ENCODE results near the gene TNXB. TPM values are rescaled to one million over a fixed set of nuclear protein-coding genes. Genes with fewer than 3 reads are reported as not detected.

Gene TNXB
- total RNA-seq, 4 donors from 2014 or later = 223 to 525 (median 326) TPM

GRCh38 chr6:32129297-32130088, 20.4 kb upstream of the TNXB start:
- Histone ChIP-seq H3K4me3 (peak overlapping the region; percentile 80 to 92 (median 86)), H3K36me3 (peaks cover 15 to 26% (median 22%) of the 10 kb centered on the region in 4 donors), H3K4me1 (peaks cover 29 to 47% (median 38%) of the 10 kb centered on the region in 4 donors), H3K27ac (replicated peaks in 1 of 4) (peak overlapping the region; percentile 85 to 94 (median 91)), H3K27me3 (no peaks in the 10 kb centered on the region), H3K9me3 (no peaks in the 10 kb centered on the region)
- intact Hi-C loops (cut with DNase I) = no loop called here
- 39% methylated on average over 21 of the region's 22 CpGs for WGBS
- DNase-seq (ENCODE audit: extremely low spot score) = no peak
- TF ChIP-seq POLR2A (IDR thresholded peaks at IDR 0.05; ENCODE audit: low read depth) (no peak), EP300 (IDR thresholded peaks at IDR 0.05) (no peak), POLR2AphosphoS5 (IDR thresholded peaks at IDR 0.05) (no peak), CTCF (IDR thresholded peaks at IDR 0.05) (no peak)

GRCh38 chr6:32128751-32129296, 19.7 kb upstream of the TNXB start:
- WGBS = 92% methylated on average over 12 of the region's 13 CpGs
- intact Hi-C loops (cut with DNase I) = no loop called here
- no peaks in the 10 kb centered on the region for H3K27me3 ChIP-seq
- H3K4me3 ChIP-seq = peak overlapping the region; percentile 80 to 92 (median 86)
- no peak for DNase-seq (ENCODE audit: extremely low spot score)
- H3K4me1 ChIP-seq = peaks cover 29 to 48% (median 38%) of the 10 kb centered on the region in 4 donors
- no peaks in the 10 kb centered on the region for H3K9me3 ChIP-seq
- peaks cover 20 to 32% (median 29%) of the 10 kb centered on the region in 4 donors for H3K36me3 ChIP-seq
- TF ChIP-seq POLR2A (IDR thresholded peaks at IDR 0.05; ENCODE audit: low read depth) (no peak), POLR2AphosphoS5 (IDR thresholded peaks at IDR 0.05) (no peak), CTCF (IDR thresholded peaks at IDR 0.05) (no peak), EP300 (IDR thresholded peaks at IDR 0.05) (no peak)
- peak overlapping the region; percentile 85 to 94 (median 91) for H3K27ac ChIP-seq (replicated peaks in 1 of 4)

DNA sequence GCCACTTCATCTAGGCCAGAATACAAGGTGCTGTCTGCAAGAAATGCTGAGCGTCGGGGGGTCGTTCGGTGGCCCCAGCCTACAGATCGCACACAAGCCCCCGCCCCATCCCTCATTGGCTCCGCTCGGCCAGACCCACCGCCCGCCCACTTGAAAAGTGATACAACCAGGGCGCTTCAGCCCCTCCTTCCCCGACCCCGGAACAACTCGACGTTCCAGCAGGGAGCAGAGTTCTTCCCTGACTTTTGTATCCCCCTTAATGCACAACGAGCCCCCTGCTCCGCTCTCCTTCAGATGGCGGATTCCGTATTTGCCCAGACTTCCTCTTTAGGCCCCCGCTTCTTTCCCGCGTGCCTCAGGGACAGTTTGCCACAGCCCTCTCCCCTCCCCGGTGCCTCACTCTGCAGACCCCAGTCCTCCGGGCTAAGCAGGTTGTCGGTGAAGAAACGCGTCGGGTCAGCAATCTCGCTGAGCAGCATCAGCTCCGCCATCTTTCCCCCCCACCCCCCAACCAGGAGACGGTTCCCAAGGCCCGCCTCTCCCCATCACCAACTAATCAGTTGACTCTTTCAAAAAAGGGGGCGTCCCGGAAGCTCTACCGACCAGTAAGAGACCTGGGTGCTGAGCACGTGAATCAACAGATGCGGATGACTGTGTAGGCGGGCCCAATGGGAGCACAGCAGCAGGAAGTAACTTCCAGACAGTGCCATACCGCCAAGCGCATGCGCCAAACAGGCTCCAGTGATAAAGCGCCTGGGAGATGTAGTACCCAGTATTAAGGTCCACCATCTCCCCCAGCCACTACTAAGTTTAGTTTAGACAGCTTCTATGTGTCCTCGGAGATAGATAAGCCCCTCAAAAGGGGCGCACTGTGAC, 18.8 kb upstream of the TNXB start, which contains the start of gene ATF6B:
ATF6B (minus strand) TSS at position 530 of the 876 bp plus-strand sequence; CDS start at position 491, 39 bp downstream.
- H3K4me3 ChIP-seq = peak within 1 kb of the TSS; percentile 80 to 92 (median 86)
- no peaks in the 10 kb centered on the region for H3K9me3 ChIP-seq
- peak; percentile 100 for DNase-seq (ENCODE audit: extremely low spot score)
- peak within 1 kb of the TSS; percentile 85 to 94 (median 91) for H3K27ac ChIP-seq (replicated peaks in 1 of 4)
- TF ChIP-seq EP300 (IDR thresholded peaks at IDR 0.05) (no peak), POLR2AphosphoS5 (IDR thresholded peaks at IDR 0.05) (peak; percentile 79 to 89), CTCF (IDR thresholded peaks at IDR 0.05) (no peak), POLR2A (IDR thresholded peaks at IDR 0.05; ENCODE audit: low read depth) (peak; percentile 9)
- peaks cover 25 to 41% (median 37%) of the 10 kb centered on the region in 4 donors for H3K36me3 ChIP-seq
- no peaks in the 10 kb centered on the region for H3K27me3 ChIP-seq
- peaks cover 29 to 48% (median 38%) of the 10 kb centered on the region in 4 donors for H3K4me1 ChIP-seq
- WGBS = under 1% methylated on average over 28 of the region's 44 CpGs
- intact Hi-C loops (cut with DNase I) = no loop called here

GRCh38 chr6:32127409-32127716, 18.2 kb upstream of the TNXB start:
- peak overlapping the region; percentile 85 to 94 (median 91) for H3K27ac ChIP-seq (replicated peaks in 1 of 4)
- 7% methylated on average over 9 of the region's 9 CpGs for WGBS
- intact Hi-C loops (cut with DNase I) = no loop called here
- H3K9me3 ChIP-seq = no peaks in the 10 kb centered on the region
- peaks cover 25 to 47% (median 42%) of the 10 kb centered on the region in 4 donors for H3K36me3 ChIP-seq
- peaks cover 29 to 48% (median 38%) of the 10 kb centered on the region in 4 donors for H3K4me1 ChIP-seq
- TF ChIP-seq EP300 (IDR thresholded peaks at IDR 0.05) = no peak
- no peak for TF ChIP-seq CTCF (IDR thresholded peaks at IDR 0.05)
- no peak for TF ChIP-seq POLR2AphosphoS5 (IDR thresholded peaks at IDR 0.05)
- no peak for TF ChIP-seq POLR2A (IDR thresholded peaks at IDR 0.05; ENCODE audit: low read depth)
- no peaks in the 10 kb centered on the region for H3K27me3 ChIP-seq
- DNase-seq (ENCODE audit: extremely low spot score) = no peak
- H3K4me3 ChIP-seq = peak overlapping the region; percentile 80 to 92 (median 86)

Measured in esophagus muscularis mucosa (tissue), 4 donors.